Measurements from ENCODE around the gene TTN.

TTN gene

DNA sequence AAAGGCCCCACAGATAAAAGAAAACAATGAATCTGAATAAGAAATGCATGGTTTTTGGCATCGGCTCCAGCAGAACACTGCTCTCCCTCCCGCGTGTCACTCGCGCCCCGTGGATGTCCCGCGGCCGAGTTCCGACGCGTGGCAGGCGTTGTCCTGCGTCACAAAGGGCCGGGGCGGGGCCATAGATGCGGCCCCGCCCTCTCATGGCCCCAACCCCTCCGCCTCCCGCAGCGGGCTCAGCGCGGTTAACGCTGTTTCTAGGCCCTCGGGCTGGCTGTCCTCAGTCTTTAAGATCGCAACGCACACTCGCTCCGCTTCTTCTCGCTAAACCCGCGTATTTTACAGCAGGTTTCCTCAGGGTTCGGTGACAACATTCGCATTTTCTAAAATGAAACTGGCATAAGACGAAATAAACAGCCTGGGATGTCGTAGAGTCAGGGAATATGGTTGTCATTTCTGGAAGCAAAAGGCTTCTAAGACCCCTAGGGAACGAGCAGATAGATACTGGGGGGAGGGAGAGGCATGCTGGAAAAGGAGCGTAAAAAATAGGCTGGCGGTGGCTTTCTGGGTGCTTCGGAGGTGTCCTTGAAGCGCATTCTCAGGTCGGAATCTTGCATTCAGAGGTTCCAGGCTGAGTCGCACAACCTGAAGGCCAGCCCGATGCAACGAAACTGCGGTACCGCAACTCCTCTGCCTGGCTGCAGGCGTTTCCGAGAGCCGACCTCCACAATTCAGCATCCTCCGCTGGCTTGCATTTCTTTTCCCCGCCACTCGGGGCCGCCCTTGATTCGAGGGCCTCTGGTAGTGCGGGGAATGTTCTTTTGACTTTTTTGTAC lies 328.6 kb downstream of the TTN start, which contains the start of gene FKBP7:
FKBP7 (minus strand) TSS at position 162 of the 836 bp plus-strand sequence; CDS start at position 61, 101 bp downstream.
- DNase-seq (ENCODE audit: low read depth): peak; percentile 45
- peak within 1 kb of the TSS; percentile 86 for H3K4me3 ChIP-seq (ENCODE audit: low read depth, low read length)

DNA sequence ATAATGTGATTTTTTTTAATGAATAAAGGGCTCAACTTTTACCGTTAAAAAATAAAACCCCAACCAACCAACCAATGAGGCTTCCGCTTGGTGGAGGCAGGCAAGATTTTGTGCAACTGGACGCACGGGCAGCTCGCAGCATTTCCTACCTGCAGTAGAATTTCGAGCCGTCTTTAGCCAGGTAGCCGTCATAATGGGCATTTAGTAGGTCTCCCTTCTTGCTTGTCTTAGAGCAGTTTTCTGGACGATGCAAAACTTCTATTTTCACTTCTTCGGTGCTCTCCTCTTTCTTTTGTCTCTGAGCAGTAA lies 329.1 kb downstream of the TTN start:
- H3K4me3 ChIP-seq (ENCODE audit: low read depth, low read length): peak overlapping the region; percentile 86
- DNase-seq (ENCODE audit: low read depth): peak; percentile 4

DNA sequence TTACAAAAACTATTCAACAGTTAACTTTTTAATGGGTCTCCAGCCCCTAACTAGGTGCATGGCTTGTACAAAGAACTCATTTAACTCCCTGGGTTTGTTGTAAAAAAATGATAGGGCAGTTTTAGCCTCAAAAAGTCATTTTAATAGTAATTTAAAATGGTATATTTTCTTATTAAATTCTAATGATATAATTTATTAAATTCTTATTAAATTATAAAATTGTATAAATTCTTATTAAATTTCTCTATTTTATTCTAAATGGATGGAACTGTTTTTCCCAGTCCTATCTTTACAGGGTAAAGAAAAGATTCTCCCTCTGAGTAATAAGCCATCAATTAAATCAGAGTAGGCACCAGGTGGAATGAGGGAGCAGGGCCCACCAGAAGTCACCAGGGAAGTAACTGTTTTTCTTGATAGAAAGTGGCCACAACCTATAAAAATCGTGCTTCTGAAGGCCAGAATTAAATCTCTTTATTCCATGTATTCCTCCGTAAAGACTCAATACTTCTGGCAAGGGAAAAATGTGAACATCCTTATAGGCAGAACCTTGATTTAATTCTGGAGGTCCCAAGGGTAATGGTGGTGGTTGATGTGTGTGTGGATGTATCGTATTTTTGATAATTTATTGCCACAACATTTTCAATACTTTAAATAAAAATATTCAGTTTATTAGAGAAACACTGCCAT lies 329.6 kb downstream of the TTN start:
- no peak for DNase-seq (ENCODE audit: low read depth)
- H3K4me3 ChIP-seq (ENCODE audit: low read depth, low read length): peak overlapping the region; percentile 86

DNA sequence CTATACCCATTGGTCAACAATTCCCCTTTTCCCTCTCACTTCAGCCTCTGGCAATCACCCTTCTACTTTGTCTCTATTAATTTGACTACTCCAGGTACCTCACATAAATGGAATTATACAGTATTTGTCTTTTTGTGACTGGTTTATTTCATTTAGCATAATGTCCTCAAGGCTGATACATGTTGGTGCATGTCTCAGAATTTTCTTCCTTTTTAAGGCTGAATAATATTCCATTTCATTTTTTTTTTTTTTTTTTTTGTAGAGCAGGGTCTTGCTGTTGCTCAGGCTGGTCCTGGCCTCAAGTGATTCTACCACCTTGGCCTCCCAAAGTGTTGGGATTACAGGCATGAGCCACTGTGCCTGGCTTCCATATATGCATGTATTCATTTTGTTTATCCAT lies 330.7 kb downstream of the TTN start:
- DNase-seq (ENCODE audit: low read depth): no peak
- H3K4me3 ChIP-seq (ENCODE audit: low read depth, low read length): no peak overlapping the region

Measured in skeletal muscle cell (primary cell).